Measurements from ENCODE around the gene MTG1.

Gene MTG1

GRCh38 chr10:133461027-133461426 lies 67.1 kb downstream of the MTG1 start:
- TF ChIP-seq, protein P1, sequence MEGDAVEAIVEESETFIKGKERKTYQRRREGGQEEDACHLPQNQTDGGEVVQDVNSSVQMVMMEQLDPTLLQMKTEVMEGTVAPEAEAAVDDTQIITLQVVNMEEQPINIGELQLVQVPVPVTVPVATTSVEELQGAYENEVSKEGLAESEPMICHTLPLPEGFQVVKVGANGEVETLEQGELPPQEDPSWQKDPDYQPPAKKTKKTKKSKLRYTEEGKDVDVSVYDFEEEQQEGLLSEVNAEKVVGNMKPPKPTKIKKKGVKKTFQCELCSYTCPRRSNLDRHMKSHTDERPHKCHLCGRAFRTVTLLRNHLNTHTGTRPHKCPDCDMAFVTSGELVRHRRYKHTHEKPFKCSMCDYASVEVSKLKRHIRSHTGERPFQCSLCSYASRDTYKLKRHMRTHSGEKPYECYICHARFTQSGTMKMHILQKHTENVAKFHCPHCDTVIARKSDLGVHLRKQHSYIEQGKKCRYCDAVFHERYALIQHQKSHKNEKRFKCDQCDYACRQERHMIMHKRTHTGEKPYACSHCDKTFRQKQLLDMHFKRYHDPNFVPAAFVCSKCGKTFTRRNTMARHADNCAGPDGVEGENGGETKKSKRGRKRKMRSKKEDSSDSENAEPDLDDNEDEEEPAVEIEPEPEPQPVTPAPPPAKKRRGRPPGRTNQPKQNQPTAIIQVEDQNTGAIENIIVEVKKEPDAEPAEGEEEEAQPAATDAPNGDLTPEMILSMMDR (IDR thresholded peaks at IDR 0.05; ENCODE audit: control extremely low read depth, extremely low read depth, low read depth, missing control alignments): no peak
- CTCF ChIA-PET: interaction anchor here (1.5 kb wide), 1 partner anchor 22 kb away, joined by 5 read pairs; no protein-coding TSS in a partner anchor
- POLR2A ChIA-PET: no interaction called here
- DNase-seq (ENCODE audit: extremely low spot score): no peak

GRCh38 chr10:133461841-133462240 lies 67.9 kb downstream of the MTG1 start:
- TF ChIP-seq, protein P1 (IDR thresholded peaks at IDR 0.05; ENCODE audit: control extremely low read depth, extremely low read depth, low read depth, missing control alignments): no peak
- ChIA-PET CTCF (interaction anchor here (1.4 kb wide), 1 partner anchor 24 kb away, joined by 3 read pairs; no protein-coding TSS in a partner anchor), POLR2A (no interaction called here)
- no peak for DNase-seq (ENCODE audit: extremely low spot score)

GRCh38 chr10:133462512-133463305 lies 68.8 kb downstream of the MTG1 start:
- ChIA-PET POLR2A (no interaction called here), CTCF (interaction anchor here (1.4 kb wide), 1 partner anchor 24 kb away, joined by 3 read pairs; no protein-coding TSS in a partner anchor)
- DNase-seq (ENCODE audit: extremely low spot score): no peak
- TF ChIP-seq, protein P1 (IDR thresholded peaks at IDR 0.05; ENCODE audit: control extremely low read depth, extremely low read depth, low read depth, missing control alignments): no peak

- DNase-seq (ENCODE audit: extremely low spot score): peak; percentile 15
- ChIA-PET CTCF (no interaction called here), POLR2A (no interaction called here)
- TF ChIP-seq, protein P1 (IDR thresholded peaks at IDR 0.05; ENCODE audit: control extremely low read depth, extremely low read depth, low read depth, missing control alignments): no peak
Measured at GRCh38 chr10:133464582-133465031, 70.7 kb downstream of the MTG1 start.

DNA sequence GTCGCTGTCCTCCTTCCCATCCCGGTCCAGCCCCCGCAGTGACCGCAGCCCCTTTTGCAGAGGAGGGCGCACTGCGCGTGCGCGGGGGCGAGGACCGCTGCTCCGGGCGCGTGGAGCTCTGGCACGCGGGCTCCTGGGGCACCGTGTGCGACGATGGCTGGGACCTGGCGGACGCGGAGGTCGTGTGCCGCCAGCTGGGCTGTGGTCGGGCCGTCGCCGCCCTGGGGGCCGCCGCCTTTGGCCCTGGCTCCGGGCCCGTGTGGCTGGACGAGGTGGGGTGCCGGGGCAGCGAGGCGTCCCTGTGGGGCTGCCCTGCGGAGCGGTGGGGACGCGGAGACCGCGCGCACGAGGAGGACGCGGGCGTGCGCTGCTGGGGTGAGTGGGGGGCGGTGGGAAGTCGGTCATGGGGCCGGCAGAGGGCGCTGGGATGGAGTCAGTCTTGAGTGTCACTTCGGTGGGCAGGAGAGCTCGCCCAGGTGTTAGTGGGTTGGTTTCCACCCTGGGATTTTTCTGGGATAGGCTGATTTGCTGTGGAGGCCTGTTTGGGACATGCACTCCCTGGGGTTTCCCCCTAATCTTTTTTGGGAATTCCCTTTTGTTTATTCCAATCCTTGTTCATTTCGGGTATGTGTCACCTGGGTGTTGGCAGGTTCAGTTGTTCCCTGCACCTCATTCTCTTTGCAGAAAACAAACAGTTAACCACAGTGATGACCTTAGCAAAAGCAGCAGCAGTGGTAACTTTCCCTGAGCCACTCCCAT lies 71.4 kb downstream of the MTG1 start:
- TF ChIP-seq, protein P1 (IDR thresholded peaks at IDR 0.05; ENCODE audit: control extremely low read depth, extremely low read depth, low read depth, missing control alignments): no peak
- peak; percentile 13 for DNase-seq (ENCODE audit: extremely low spot score)
- CTCF ChIA-PET: no interaction called here
- POLR2A ChIA-PET: no interaction called here

GRCh38 chr10:133465950-133466474 lies 72.1 kb downstream of the MTG1 start:
- TF ChIP-seq, protein P1 (IDR thresholded peaks at IDR 0.05; ENCODE audit: control extremely low read depth, extremely low read depth, low read depth, missing control alignments): no peak
- CTCF ChIA-PET: interaction anchor here (0.7 kb wide), 1 partner anchor 27 kb away, joined by 3 read pairs; no protein-coding TSS in a partner anchor
- DNase-seq (ENCODE audit: extremely low spot score): no peak
- POLR2A ChIA-PET: no interaction called here

All from GM10248 (cell line).